Fibroblast of lung (primary cell): Measurements from ENCODE around the gene AQP1.

Experiments used
- CTCF ChIP-seq, 2 donors: IDR thresholded peaks in 1 of 2; conservative IDR thresholded peaks in 1 of 2; 1 replicate in 1 of 2; 2 replicates in 1 of 2; pipeline ENCODE4 v1.5.1; 2011 to 2012; ENCODE audit warnings: low read length in 2 of 2, control low read depth in 1 of 2, inconsistent platforms in 1 of 2, low read depth in 1 of 2, mild to moderate bottlenecking in 1 of 2
- EZH2 ChIP-seq: IDR thresholded peaks from 2 replicates; pipeline ENCODE4 v1.5.1; 2012; ENCODE audit warnings: low read length, control low read depth, mild to moderate bottlenecking; ENCODE audit errors: missing control alignments

DNA sequence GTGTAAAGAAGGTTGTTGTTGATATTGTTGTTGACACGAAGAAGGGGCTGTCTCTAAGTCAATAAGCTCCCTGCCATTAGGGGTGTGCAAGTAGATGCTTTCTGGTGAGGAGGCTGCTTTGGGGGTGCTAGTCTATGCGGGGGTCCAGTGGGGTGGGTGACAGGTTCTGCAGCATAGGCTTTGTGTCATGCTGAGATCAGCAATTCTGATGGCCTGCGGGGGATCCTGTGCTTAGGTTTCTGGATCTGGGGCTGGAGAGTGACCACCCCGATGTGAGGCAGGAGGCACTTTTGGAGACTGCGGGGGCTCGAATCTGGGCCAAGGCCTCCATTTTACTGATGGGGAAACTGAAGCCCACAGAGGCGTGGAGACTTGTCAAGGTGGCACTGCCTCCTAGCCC is 5.1 kb downstream of the AQP1 start:
- TF ChIP-seq CTCF (conservative IDR thresholded peaks at IDR 0.05 in 1 of 2, IDR thresholded peaks at IDR 0.05 in 1 of 2; ENCODE audit: low read depth in 1 of 2, low read length in 2 of 2) (no peak), EZH2 (no peak)
